ENCODE data around the gene ZBTB17.

GRCh38 chr1:15994081-15994480 lies 18.2 kb upstream of the ZBTB17 start:
- TF ChIP-seq CTCF (IDR thresholded peaks at IDR 0.05) (no peak), POLR2A (IDR thresholded peaks at IDR 0.05) (no peak)

Measured in Peyer's patch (tissue), 4 donors.